Loucy (cell line): ENCODE measurements around the gene RBM26.

Experiments
- EZH2phosphoT487 ChIP-seq: fragments of 200-600 bp; IDR thresholded peaks from 2 replicates; pipeline ENCODE4 v1.6.1; 2018; ENCODE audit warnings: antibody characterized with exemption, mild to moderate bottlenecking, moderate library complexity, borderline replicate concordance
- TF ChIP-seq, protein P1 (sequence below): fragments of 200-600 bp; sonication (generic); conservative IDR thresholded peaks from 2 replicates; pipeline ENCODE4 v1.5.1; 2014; ENCODE audit warnings: mild to moderate bottlenecking, antibody characterized with exemption, low read length

DNA sequence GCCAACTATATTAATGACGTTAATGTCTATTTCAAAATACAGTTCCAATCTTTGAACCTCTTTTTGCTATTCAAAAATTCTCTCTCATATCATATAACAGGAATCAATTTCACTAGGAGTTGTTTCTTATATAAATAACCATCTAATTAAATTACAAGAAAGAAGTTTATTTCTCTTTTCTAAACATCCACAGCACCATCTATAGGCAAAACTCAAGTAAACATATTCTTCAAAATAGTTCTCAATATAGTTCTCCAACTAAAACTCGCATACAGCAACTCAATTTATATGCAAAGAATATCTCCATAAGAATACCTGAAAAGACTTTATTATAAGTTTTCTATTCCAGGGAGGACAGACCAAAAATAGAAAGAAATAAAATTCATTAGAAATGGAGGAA, 65.6 kb downstream of the RBM26 start:
- TF ChIP-seq, protein P1, sequence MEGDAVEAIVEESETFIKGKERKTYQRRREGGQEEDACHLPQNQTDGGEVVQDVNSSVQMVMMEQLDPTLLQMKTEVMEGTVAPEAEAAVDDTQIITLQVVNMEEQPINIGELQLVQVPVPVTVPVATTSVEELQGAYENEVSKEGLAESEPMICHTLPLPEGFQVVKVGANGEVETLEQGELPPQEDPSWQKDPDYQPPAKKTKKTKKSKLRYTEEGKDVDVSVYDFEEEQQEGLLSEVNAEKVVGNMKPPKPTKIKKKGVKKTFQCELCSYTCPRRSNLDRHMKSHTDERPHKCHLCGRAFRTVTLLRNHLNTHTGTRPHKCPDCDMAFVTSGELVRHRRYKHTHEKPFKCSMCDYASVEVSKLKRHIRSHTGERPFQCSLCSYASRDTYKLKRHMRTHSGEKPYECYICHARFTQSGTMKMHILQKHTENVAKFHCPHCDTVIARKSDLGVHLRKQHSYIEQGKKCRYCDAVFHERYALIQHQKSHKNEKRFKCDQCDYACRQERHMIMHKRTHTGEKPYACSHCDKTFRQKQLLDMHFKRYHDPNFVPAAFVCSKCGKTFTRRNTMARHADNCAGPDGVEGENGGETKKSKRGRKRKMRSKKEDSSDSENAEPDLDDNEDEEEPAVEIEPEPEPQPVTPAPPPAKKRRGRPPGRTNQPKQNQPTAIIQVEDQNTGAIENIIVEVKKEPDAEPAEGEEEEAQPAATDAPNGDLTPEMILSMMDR: peak; percentile 42
- TF ChIP-seq EZH2phosphoT487: no peak
